SK-N-SH (cell line): ENCODE data around the gene PIK3IP1. TPM values are rescaled to one million over a fixed set of nuclear protein-coding genes. Genes with fewer than 3 reads are reported as not detected.

ENCODE experiments used
- CTCF ChIA-PET: fragments of 300-600, 350-600 bp; formaldehyde crosslinking; extraction: SDS; loops from one replicate; lab custom pipeline; 2021; lab: Yijun Ruan, JAX
- POLR2A ChIA-PET: fragments of 350-600 bp; sonication (Branson Sonifier 250); formaldehyde crosslinking; extraction: SDS; loops from one replicate; lab custom pipeline; 2020; ENCODE audit warnings: antibody characterized with exemption, inconsistent platforms; lab: Yijun Ruan, JAX
- DNase-seq: peaks from one replicate; pipeline ENCODE4 v3.0.0; 2012
- H2AFZ ChIP-seq: fragments of 200-600 bp; sonication (generic); 2 replicates; pipeline ENCODE4 v1.8.1; 2016; ENCODE audit warnings: antibody characterized with exemption, mild to moderate bottlenecking, low read depth
- H3F3A ChIP-seq: fragments of 200-600 bp; sonication (generic); replicated peaks from 2 replicates; pipeline ENCODE3; 2016; ENCODE audit warnings: antibody characterized with exemption, mild to moderate bottlenecking; ENCODE audit not compliant: insufficient read depth
- H3K27ac ChIP-seq, 2 experiments: fragments of 200-500 bp in 1 of 2; fragments of 200-600 bp in 1 of 2; sonication (Bioruptor generic) in 1 of 2; sonication (generic), shearing (Covaris generic) in 1 of 2; 2 replicates each; pipeline versions ENCODE4 v1.5.1 to v1.6.1; 2014 to 2016; ENCODE audit warnings: low read depth in 2 of 2, inconsistent platforms in 1 of 2, low read length in 1 of 2, mild to moderate bottlenecking in 1 of 2, mixed read lengths in 1 of 2
- H3K27me3 ChIP-seq: fragments of 200-600 bp; sonication (generic), shearing (Covaris generic); 2 replicates; pipeline ENCODE4 v1.6.1; 2016; ENCODE audit warnings: mixed run types; ENCODE audit not compliant: insufficient read depth
- H3K36me3 ChIP-seq, 2 experiments: fragments of 200-500 bp in 1 of 2; fragments of 200-600 bp in 1 of 2; sonication (Bioruptor generic) in 1 of 2; sonication (generic) in 1 of 2; replicated peaks in 1 of 2; 2 replicates each; pipeline versions ENCODE3 to v1.5.1; 2014 to 2016; ENCODE audit warnings: low read length in 1 of 2, mild to moderate bottlenecking in 1 of 2; ENCODE audit not compliant: insufficient read depth in 2 of 2, control insufficient read depth in 1 of 2
- H3K4me1 ChIP-seq, 2 experiments: fragments of 200-500 bp in 1 of 2; fragments of 200-600 bp in 1 of 2; sonication (Bioruptor generic) in 1 of 2; sonication (generic), shearing (Covaris generic) in 1 of 2; 2 replicates each; pipeline versions ENCODE4 v1.5.1 to v1.6.1; 2014 to 2016; ENCODE audit warnings: low read depth in 1 of 2, low read length in 1 of 2, mixed run types in 1 of 2; ENCODE audit not compliant: insufficient read depth in 2 of 2, control insufficient read depth in 1 of 2
- H3K4me2 ChIP-seq: fragments of 200-600 bp; sonication (generic), shearing (Covaris generic); 2 replicates; pipeline ENCODE4 v1.6.1; 2017; ENCODE audit warnings: mixed run types
- H3K4me3 ChIP-seq, 2 experiments: fragments of 200-500 bp in 1 of 2; fragments of 200-600 bp in 1 of 2; sonication (Bioruptor generic) in 1 of 2; sonication (generic), shearing (Covaris generic) in 1 of 2; 2 replicates each; pipeline versions ENCODE4 v1.5.1 to v1.8.1; 2014 to 2016; ENCODE audit warnings: low read depth in 2 of 2, inconsistent platforms in 1 of 2, low read length in 1 of 2, mild to moderate bottlenecking in 1 of 2, mixed read lengths in 1 of 2, moderate library complexity in 1 of 2
- H3K79me2 ChIP-seq: fragments of 200-600 bp; sonication (generic); 2 replicates; pipeline ENCODE4 v1.8.1; 2017; ENCODE audit warnings: mild to moderate bottlenecking; ENCODE audit not compliant: insufficient read depth
- H3K9ac ChIP-seq: fragments of 200-600 bp; sonication (generic); 2 replicates; pipeline ENCODE4 v1.6.1; 2017; ENCODE audit warnings: mixed run types
- H3K9me2 ChIP-seq: fragments of 200-600 bp; sonication (generic); 2 replicates; pipeline ENCODE4 v1.6.1; 2017; ENCODE audit warnings: mixed run types
- H3K9me3 ChIP-seq: fragments of 200-600 bp; sonication (generic); 2 replicates; pipeline ENCODE4 v1.6.1; 2017; ENCODE audit warnings: mixed run types, mild to moderate bottlenecking, moderate library complexity
- H4K20me1 ChIP-seq: fragments of 200-600 bp; sonication (generic); 2 replicates; pipeline ENCODE4 v1.6.1; 2017; ENCODE audit warnings: mild to moderate bottlenecking, mixed run types; ENCODE audit not compliant: insufficient read depth
- ELF1 ChIP-seq: IDR thresholded peaks from 2 replicates; pipeline ENCODE4 v1.4.0; 2012
- EZH2phosphoT487 ChIP-seq: fragments of 200-600 bp; sonication (generic); IDR thresholded peaks from 2 replicates; pipeline ENCODE4 v1.6.1; 2017; ENCODE audit warnings: low read depth, mixed run types, mild to moderate bottlenecking, antibody characterized with exemption, moderate library complexity, borderline replicate concordance
- FOSL2 ChIP-seq: IDR thresholded peaks from 2 replicates; pipeline ENCODE4 v1.4.0; 2012; ENCODE audit warnings: low read depth, mild to moderate bottlenecking, moderate library complexity, borderline replicate concordance
- FOXJ3 ChIP-seq: sonication (generic); formaldehyde crosslinking; IDR thresholded peaks from 2 replicates; pipeline ENCODE4 v1.5.1; 2020; ENCODE audit warnings: mild to moderate bottlenecking, missing genetic modification reagents
- FOXM1 ChIP-seq: IDR thresholded peaks from 2 replicates; pipeline ENCODE4 v1.4.0; 2012; ENCODE audit warnings: low read depth, mild to moderate bottlenecking
- GABPA ChIP-seq: IDR thresholded peaks from 2 replicates; pipeline ENCODE4 v1.4.0; 2012; ENCODE audit warnings: low read depth, mild to moderate bottlenecking
- GATA2 ChIP-seq: sonication (generic); formaldehyde crosslinking; IDR thresholded peaks from 2 replicates; pipeline ENCODE4 v1.5.0; 2020; ENCODE audit warnings: mild to moderate bottlenecking, missing genetic modification reagents
- JUND ChIP-seq: IDR thresholded peaks from 2 replicates; pipeline ENCODE4 v1.4.0; 2012
- MEF2A ChIP-seq: IDR thresholded peaks from 2 replicates; pipeline ENCODE4 v1.4.0; 2012; ENCODE audit warnings: low read depth, borderline replicate concordance
- NFIC ChIP-seq: IDR thresholded peaks from 2 replicates; pipeline ENCODE4 v1.4.0; 2012; ENCODE audit warnings: borderline replicate concordance
- NRF1 ChIP-seq: IDR thresholded peaks from 2 replicates; pipeline ENCODE4 v1.6.1; 2012; ENCODE audit warnings: low read depth, mild to moderate bottlenecking, low read length
- RAD21 ChIP-seq: IDR thresholded peaks from 2 replicates; pipeline ENCODE4 v1.6.1; 2012; ENCODE audit warnings: mild to moderate bottlenecking, low read length
- RXRA ChIP-seq: IDR thresholded peaks from 2 replicates; pipeline ENCODE4 v1.4.0; 2012; ENCODE audit warnings: low read depth, mild to moderate bottlenecking, borderline replicate concordance
- SIN3A ChIP-seq: IDR thresholded peaks from 2 replicates; pipeline ENCODE4 v1.6.1; 2012; ENCODE audit warnings: low read depth, mild to moderate bottlenecking, low read length, moderate library complexity, borderline replicate concordance
- TCF12 ChIP-seq: IDR thresholded peaks from 2 replicates; pipeline ENCODE4 v1.4.0; 2012
- TEAD4 ChIP-seq: IDR thresholded peaks from 2 replicates; pipeline ENCODE4 v1.4.0; 2012; ENCODE audit warnings: mild to moderate bottlenecking, borderline replicate concordance; ENCODE audit not compliant: insufficient read depth
- WGBS: methylation state at CpG from one replicate; pipeline ENCODE4 v1.1.6; 2017; ENCODE audit warnings: low lambda C conversion rate; 5-methylcytosine and 5-hydroxymethylcytosine counted together
- polyA plus RNA-seq, 3 experiments: library from polyadenylated mRNA; depleted of rRNA; stranded (reverse); fragments of >200 nt; gene quantifications; 2 replicates each; pipeline ENCODE4 v1.2.3, GENCODE V29; 2012
- TF ChIP-seq, protein P1 (sequence below): IDR thresholded peaks from 2 replicates; pipeline ENCODE4 v1.4.0; 2012; ENCODE audit warnings: low read depth, borderline replicate concordance
- TF ChIP-seq, protein P2 (sequence below): IDR thresholded peaks from 2 replicates; pipeline ENCODE4; 2012
- TF ChIP-seq, protein P3 (sequence below): IDR thresholded peaks from 2 replicates; pipeline ENCODE4 v1.4.0; 2012; ENCODE audit warnings: low read depth

PIK3IP1 gene
- polyA plus RNA-seq, 1 of the 3 experiments (the other 2 are of a cell fraction), result 8.6 TPM

DNA sequence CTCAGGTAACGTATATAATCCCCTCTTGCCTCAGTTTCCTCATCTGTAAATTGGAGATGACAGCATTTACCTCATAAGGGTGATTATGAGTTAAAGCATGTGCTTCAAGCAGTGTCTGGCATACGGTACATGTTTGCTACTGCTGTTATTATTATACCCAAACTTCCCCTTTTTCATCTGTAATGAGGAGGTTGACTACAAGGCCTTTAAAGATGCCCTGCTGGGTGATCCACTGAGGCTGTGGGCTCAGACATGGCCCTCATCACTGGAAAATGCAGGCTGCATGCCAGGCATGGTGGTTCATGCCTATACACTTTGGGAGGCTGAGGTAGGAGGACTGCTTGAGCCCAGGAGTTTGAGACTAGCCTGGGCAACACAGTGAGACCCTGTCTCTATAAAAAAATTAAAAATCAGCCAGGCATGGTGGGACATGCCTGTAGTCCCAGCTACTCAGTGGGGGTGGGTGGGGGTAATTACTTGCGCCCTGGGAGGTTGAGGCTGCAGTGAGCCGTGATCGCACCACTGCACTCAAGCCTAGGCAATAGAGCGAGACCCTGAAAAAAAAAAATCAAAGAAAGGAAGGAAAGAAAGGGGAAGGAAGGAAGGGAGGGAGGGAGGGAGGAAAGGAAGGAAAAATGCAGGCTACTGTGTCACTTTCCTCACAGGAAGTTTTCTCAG is 4.3 kb downstream of the PIK3IP1 start:
- no peak overlapping the region for H3K4me2 ChIP-seq
- peaks cover 0 to 20% of the 10 kb centered on the region in 2 experiments; a peak in 1 of 4 replicates for H3K4me1 ChIP-seq
- H4K20me1 ChIP-seq, result no peaks in the 10 kb centered on the region
- POLR2A ChIA-PET, result no interaction called here
- TF ChIP-seq RXRA (no peak), EZH2phosphoT487 (no peak), FOXM1 (no peak)
- H3K27me3 ChIP-seq, result no peaks in the 10 kb centered on the region
- no peaks in the 10 kb centered on the region for H3K9me2 ChIP-seq
- H3K4me3 ChIP-seq, result no peak overlapping the region
- no peaks in the 10 kb centered on the region for H3K9me3 ChIP-seq
- CTCF ChIA-PET, result interaction anchor here (0.7 to 2.6 kb wide), 4 partner anchors 15 to 78 kb away, joined by 3 to 18 read pairs (median 8); partner anchors contain the start of gene LIMK2
- H3K36me3 ChIP-seq, result peaks cover 4 to 13% of the 10 kb centered on the region in 2 experiments
- no peak for DNase-seq
- H3K27ac ChIP-seq, result no peak overlapping the region
- H3F3A ChIP-seq, result peaks cover 13% of the 10 kb centered on the region
- H2AFZ ChIP-seq, result no peak overlapping the region
- no peak overlapping the region for H3K9ac ChIP-seq
- H3K79me2 ChIP-seq, result no peaks in the 10 kb centered on the region
- 95% methylated on average over 6 of the region's 6 CpGs for WGBS

DNA sequence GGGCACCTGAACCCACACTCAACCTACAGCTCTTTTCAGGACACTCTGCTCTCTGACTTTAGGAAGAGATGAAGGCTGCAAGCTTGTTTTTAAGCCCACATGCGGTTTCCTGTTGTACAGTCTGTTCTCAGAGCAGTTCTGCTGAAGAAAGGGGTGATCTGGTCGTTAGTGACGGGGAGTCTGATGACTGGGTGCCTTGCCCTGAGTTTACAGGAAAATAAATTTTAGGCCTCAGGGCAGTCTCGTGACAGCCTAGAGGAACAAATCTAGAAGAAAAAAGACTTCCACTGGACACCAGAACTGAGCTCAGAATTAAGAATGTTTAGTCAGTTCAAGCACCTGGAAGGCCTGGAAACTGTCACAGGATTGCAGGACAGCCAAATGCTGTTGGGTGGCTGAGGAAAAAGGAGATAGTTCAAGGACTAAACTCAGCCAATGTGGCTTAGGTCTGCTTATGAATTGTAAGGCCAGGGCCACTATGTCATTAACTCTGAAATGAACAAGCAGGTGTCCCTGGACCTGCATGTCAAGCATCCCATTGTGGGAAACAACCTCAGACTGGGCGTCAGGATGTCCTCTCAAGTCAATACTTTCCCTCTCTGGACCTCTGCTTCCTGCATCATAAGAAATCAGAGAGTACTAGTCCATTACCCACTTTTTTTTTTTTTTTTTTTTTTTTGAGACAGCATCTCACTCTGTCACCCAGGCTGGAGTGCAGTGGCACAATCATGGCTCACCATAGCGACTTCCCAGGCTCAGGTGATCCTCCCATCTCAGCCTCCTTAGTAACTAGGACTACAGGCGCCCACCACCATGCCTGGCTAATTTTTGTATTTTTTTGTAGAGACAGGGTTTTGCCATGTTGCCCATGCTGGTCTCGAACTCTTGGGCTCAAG is 5.7 kb downstream of the PIK3IP1 start:
- H3K79me2 ChIP-seq, result no peaks in the 10 kb centered on the region
- H3K36me3 ChIP-seq, result peaks cover 4 to 26% of the 10 kb centered on the region in 2 experiments
- WGBS, result 79% methylated on average over 8 of the region's 8 CpGs
- no peaks in the 10 kb centered on the region for H4K20me1 ChIP-seq
- H3K4me2 ChIP-seq, result no peak overlapping the region
- no peak for DNase-seq
- no peak overlapping the region; a peak in 1 of 4 replicates for H3K27ac ChIP-seq
- ChIA-PET POLR2A (no interaction called here), CTCF (interaction anchor here (1.0 to 4.1 kb wide), 4 partner anchors 13 to 75 kb away, joined by 3 to 27 read pairs (median 3); partner anchors contain the start of gene LIMK2)
- H3K4me3 ChIP-seq, result no peak overlapping the region
- H3K9ac ChIP-seq, result no peak overlapping the region
- peaks cover 0 to 15% of the 10 kb centered on the region in 2 experiments; a peak in 1 of 4 replicates for H3K4me1 ChIP-seq
- H3F3A ChIP-seq, result peaks cover 17% of the 10 kb centered on the region
- no peaks in the 10 kb centered on the region for H3K9me3 ChIP-seq
- H3K9me2 ChIP-seq, result no peaks in the 10 kb centered on the region
- no peaks in the 10 kb centered on the region for H3K27me3 ChIP-seq
- H2AFZ ChIP-seq, result no peak overlapping the region
- TF ChIP-seq TCF12 (no peak), MEF2A (no peak), RAD21 (no peak), NFIC (no peak), NRF1 (no peak), TEAD4 (no peak), GATA2 (CRISPR knock-in tag) (no peak), RXRA (no peak), ELF1 (no peak), FOSL2 (no peak), SIN3A (no peak), JUND (no peak), FOXJ3 (no peak), GABPA (no peak)
- TF ChIP-seq, protein P1, sequence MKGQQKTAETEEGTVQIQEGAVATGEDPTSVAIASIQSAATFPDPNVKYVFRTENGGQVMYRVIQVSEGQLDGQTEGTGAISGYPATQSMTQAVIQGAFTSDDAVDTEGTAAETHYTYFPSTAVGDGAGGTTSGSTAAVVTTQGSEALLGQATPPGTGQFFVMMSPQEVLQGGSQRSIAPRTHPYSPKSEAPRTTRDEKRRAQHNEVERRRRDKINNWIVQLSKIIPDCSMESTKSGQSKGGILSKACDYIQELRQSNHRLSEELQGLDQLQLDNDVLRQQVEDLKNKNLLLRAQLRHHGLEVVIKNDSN, result no peak
- TF ChIP-seq, protein P2, sequence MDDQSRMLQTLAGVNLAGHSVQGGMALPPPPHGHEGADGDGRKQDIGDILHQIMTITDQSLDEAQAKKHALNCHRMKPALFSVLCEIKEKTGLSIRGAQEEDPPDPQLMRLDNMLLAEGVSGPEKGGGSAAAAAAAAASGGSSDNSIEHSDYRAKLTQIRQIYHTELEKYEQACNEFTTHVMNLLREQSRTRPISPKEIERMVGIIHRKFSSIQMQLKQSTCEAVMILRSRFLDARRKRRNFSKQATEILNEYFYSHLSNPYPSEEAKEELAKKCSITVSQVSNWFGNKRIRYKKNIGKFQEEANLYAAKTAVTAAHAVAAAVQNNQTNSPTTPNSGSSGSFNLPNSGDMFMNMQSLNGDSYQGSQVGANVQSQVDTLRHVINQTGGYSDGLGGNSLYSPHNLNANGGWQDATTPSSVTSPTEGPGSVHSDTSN, result no peak
- TF ChIP-seq, protein P3, sequence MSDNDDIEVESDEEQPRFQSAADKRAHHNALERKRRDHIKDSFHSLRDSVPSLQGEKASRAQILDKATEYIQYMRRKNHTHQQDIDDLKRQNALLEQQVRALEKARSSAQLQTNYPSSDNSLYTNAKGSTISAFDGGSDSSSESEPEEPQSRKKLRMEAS, result no peak
